Stimulated activated naive CD8-positive, alpha-beta T cell treated with anti-CD3 and anti-CD28 coated beads, Interleukin-15, Interleukin-2, amounts not matched to agents 100 ng/mL and 50 ng/mL, for 24 hours (primary cell): ENCODE results near the gene SVBP.

Experiments
- H3K27ac Mint-ChIP-seq: one replicate; pipeline ENCODE4 v1.8.0; 2021; ENCODE audit warnings: mild to moderate bottlenecking, mixed read lengths
- H3K27me3 Mint-ChIP-seq: one replicate; pipeline ENCODE4 v1.8.0; 2021; ENCODE audit warnings: mixed read lengths
- H3K36me3 Mint-ChIP-seq: one replicate; pipeline ENCODE4 v1.8.0; 2021; ENCODE audit warnings: low read depth, mixed read lengths
- H3K4me1 Mint-ChIP-seq: one replicate; pipeline ENCODE4 v1.8.0; 2021; ENCODE audit warnings: low read depth, mixed read lengths
- H3K4me3 Mint-ChIP-seq: one replicate; pipeline ENCODE4 v1.8.0; 2021; ENCODE audit warnings: mild to moderate bottlenecking, mixed read lengths
- H3K9me3 Mint-ChIP-seq: one replicate; pipeline ENCODE4 v1.8.0; 2021; ENCODE audit warnings: mixed read lengths

The SVBP gene

GRCh38 chr1:42767510-42768000 is 49.6 kb downstream of the SVBP start:
- Mint-ChIP-seq H3K4me3 (no peak overlapping the region), H3K27ac (peak overlapping the region; percentile 87), H3K27me3 (no peaks in the 10 kb centered on the region), H3K4me1 (peaks cover 40% of the 10 kb centered on the region), H3K9me3 (no peaks in the 10 kb centered on the region), H3K36me3 (peaks cover 19% of the 10 kb centered on the region)

- Mint-ChIP-seq H3K27ac (peak within 1 kb of the TSS; percentile 87), H3K4me1 (peaks cover 34% of the 10 kb centered on the region), H3K9me3 (no peaks in the 10 kb centered on the region), H3K36me3 (peaks cover 21% of the 10 kb centered on the region), H3K27me3 (no peaks in the 10 kb centered on the region), H3K4me3 (no peak within 1 kb of the TSS)
Measured at GRCh38 chr1:42766741-42767509, 50.3 kb downstream of the SVBP start, which contains the start of the genes C1orf50 and P3H1. Gene C1orf50, plus strand, starts transcription at chr1:42767249. Its CDS starts 63 bp downstream, at chr1:42767312. Gene P3H1, minus strand, starts transcription at chr1:42767028. Its CDS starts 57 bp downstream, at chr1:42766971.

DNA sequence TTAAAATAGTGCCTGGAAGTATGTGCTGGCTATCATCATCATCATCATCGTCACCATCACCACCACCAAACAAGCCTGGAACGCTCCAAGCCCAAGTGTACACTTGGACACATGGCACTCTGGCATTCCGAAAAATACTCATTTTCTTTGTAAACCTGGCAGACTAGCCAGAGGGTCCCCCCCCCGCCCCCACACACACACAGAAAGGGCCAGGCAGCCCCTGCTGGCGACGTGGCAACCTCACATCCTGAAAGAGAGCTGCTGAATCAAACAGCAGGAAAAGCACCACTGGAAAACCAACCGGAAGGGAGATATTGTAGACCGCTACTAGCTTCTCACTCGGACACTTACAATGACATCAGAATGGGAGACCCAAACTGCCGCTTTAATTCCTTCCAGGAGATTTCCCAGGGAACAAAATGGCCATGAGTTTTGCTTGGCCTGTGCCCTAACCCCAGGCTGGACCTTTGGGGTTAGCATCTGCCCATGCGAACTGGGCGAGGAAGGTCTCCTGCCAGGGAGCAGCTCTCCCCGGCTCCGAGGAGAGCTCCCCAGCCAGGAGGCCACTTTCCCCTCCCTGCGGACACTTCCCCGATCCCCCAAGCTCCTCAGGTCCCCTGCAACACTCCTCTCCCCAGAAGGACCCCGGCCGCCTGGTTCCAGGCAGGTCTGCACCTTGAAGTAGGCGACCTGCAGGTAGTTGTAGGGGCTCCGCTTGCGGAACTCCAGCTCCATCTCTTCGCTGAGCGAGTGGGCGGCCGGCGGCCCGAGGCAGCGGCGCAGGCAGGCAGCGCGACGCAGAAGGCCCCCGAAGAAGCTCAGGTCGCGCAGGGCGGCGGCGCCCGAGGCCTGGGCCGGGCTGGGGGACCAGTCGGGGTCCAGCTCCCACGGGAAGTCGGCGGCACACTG is 51.1 kb downstream of the SVBP start:
- Mint-ChIP-seq H3K4me3 (no peak overlapping the region), H3K27me3 (no peaks in the 10 kb centered on the region), H3K36me3 (peaks cover 26% of the 10 kb centered on the region), H3K4me1 (peaks cover 32% of the 10 kb centered on the region), H3K27ac (no peak overlapping the region), H3K9me3 (no peaks in the 10 kb centered on the region)

- peaks cover 19% of the 10 kb centered on the region for H3K36me3 Mint-ChIP-seq
- H3K9me3 Mint-ChIP-seq = no peaks in the 10 kb centered on the region
- no peak overlapping the region for H3K4me3 Mint-ChIP-seq
- H3K27me3 Mint-ChIP-seq = no peaks in the 10 kb centered on the region
- peaks cover 27% of the 10 kb centered on the region for H3K4me1 Mint-ChIP-seq
- no peak overlapping the region for H3K27ac Mint-ChIP-seq
Measured at GRCh38 chr1:42765269-42765668, 51.9 kb downstream of the SVBP start.

GRCh38 chr1:42762269-42762668 is 54.9 kb downstream of the SVBP start:
- H3K4me3 Mint-ChIP-seq = no peak overlapping the region
- H3K27ac Mint-ChIP-seq = no peak overlapping the region
- no peaks in the 10 kb centered on the region for H3K27me3 Mint-ChIP-seq
- H3K4me1 Mint-ChIP-seq = no peaks in the 10 kb centered on the region
- no peaks in the 10 kb centered on the region for H3K9me3 Mint-ChIP-seq
- peaks cover 27% of the 10 kb centered on the region for H3K36me3 Mint-ChIP-seq

- Mint-ChIP-seq H3K4me1 (peaks cover 2% of the 10 kb centered on the region), H3K36me3 (peaks cover 34% of the 10 kb centered on the region), H3K27ac (no peak overlapping the region), H3K9me3 (no peaks in the 10 kb centered on the region), H3K4me3 (no peak overlapping the region), H3K27me3 (no peaks in the 10 kb centered on the region)
Measured at GRCh38 chr1:42761567-42761966, 55.6 kb downstream of the SVBP start.

DNA sequence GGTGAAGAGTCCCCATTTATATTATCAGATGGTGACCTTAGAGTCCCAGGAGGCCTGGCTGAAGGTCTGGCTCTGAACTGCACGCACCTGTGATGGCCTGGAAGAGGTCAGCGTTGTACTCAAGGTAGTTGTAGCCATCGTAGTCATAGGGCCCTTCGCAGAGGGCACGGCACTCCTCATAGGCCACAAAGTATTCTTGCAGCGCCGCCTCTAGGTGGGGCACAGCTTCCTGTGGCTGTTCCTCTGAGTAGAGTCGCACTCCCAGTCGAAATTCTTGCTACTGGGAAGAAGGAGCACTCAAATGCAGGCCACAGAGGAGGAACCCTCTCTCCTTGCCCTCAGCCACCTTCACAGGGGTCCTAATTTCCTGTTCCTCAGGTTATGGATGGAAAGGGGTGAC is 58.1 kb downstream of the SVBP start:
- no peaks in the 10 kb centered on the region for H3K27me3 Mint-ChIP-seq
- no peaks in the 10 kb centered on the region for H3K9me3 Mint-ChIP-seq
- H3K4me1 Mint-ChIP-seq = peaks cover 2% of the 10 kb centered on the region
- H3K36me3 Mint-ChIP-seq = peaks cover 56% of the 10 kb centered on the region
- H3K4me3 Mint-ChIP-seq = no peak overlapping the region
- H3K27ac Mint-ChIP-seq = no peak overlapping the region

- Mint-ChIP-seq H3K27me3 (no peaks in the 10 kb centered on the region), H3K4me3 (no peak overlapping the region), H3K4me1 (peaks cover 2% of the 10 kb centered on the region), H3K27ac (no peak overlapping the region), H3K9me3 (no peaks in the 10 kb centered on the region), H3K36me3 (peaks cover 60% of the 10 kb centered on the region)
Measured at GRCh38 chr1:42758641-42759040, 58.6 kb downstream of the SVBP start.

GRCh38 chr1:42757892-42758275 is 59.3 kb downstream of the SVBP start:
- Mint-ChIP-seq H3K4me3 (no peak overlapping the region), H3K27ac (no peak overlapping the region), H3K4me1 (peaks cover 2% of the 10 kb centered on the region), H3K36me3 (peaks cover 65% of the 10 kb centered on the region), H3K27me3 (no peaks in the 10 kb centered on the region), H3K9me3 (no peaks in the 10 kb centered on the region)
